22Rv1 (cell line): ENCODE results near the gene VANGL1.
A peak's percentile ranks its signal among the peaks of the same experiment; 100 is the strongest.

Source experiments
- H3K27ac ChIP-seq: fragments of 450-650 bp; 2 replicates; pipeline ENCODE4 v1.5.1; 2017
- ZFX ChIP-seq: fragments of 450-650 bp; IDR thresholded peaks from 2 replicates; pipeline ENCODE4 v1.6.1; 2017; ENCODE audit warnings: antibody characterized with exemption, borderline replicate concordance
- TF ChIP-seq, protein P1 (sequence below): fragments of 450-650 bp; IDR thresholded peaks from 2 replicates; pipeline ENCODE4 v1.5.1; 2017; ENCODE audit warnings: mild to moderate bottlenecking

Gene VANGL1

DNA sequence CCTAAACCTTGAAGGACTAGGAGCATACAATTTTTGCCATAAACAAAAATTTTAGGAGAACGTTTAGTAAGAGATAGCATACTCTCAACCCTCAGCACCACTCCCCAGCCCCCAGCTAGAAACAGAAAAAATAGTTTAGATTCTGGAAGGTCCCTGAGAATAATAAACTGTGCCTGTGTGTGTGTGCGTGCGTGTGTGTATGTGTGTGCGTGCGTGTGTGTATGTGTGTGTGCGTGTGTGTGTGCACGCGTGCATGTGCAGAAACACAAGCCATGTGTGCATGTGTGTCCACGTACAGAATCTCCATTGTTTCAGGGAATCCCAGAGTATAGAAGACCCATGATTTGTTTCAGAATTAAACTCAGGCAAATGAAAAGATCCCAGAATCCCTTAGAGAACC is 64.2 kb downstream of the VANGL1 start:
- H3K27ac ChIP-seq, result no peak overlapping the region
- TF ChIP-seq, protein P1, sequence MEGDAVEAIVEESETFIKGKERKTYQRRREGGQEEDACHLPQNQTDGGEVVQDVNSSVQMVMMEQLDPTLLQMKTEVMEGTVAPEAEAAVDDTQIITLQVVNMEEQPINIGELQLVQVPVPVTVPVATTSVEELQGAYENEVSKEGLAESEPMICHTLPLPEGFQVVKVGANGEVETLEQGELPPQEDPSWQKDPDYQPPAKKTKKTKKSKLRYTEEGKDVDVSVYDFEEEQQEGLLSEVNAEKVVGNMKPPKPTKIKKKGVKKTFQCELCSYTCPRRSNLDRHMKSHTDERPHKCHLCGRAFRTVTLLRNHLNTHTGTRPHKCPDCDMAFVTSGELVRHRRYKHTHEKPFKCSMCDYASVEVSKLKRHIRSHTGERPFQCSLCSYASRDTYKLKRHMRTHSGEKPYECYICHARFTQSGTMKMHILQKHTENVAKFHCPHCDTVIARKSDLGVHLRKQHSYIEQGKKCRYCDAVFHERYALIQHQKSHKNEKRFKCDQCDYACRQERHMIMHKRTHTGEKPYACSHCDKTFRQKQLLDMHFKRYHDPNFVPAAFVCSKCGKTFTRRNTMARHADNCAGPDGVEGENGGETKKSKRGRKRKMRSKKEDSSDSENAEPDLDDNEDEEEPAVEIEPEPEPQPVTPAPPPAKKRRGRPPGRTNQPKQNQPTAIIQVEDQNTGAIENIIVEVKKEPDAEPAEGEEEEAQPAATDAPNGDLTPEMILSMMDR, result no peak
- TF ChIP-seq ZFX, result no peak

DNA sequence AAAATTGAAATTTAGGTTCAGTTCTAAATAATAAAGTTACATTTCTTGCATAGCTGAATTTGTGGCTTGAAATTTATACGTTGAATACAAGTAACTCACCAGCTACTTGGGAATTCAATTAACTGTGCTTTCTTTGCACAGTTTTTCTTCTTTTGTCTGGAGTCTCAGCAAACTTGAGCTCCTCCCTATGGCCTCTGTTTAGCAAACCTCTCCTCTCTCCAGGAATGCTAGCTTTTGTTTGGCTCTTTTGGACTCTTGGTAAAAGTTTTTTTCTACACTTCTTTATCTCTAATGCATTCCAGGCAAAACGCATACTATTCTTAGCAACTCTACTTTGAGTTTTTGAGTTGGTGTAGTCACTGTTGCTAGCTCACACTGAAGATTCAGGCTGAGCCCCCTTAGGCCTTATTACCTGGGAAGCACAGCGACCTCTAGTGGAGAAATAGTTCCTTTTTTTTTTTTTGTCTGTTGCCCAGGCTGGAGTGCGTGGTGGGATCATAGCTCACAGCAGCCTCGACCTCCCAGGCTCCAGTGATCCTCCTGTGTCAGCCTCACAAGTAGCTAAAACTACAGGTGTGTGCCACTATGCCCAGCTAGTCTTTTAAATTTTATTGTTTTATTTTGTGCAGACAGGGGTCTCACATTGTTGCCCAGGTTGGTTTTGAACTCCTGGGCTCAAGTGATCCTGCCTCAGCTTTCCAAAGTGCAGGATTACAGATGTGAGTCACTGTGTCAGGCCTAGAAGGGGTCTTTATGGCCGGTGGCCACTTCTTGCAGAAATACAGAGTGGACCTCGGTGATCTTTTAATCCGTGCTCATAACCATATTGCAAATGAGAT is 65.0 kb downstream of the VANGL1 start:
- TF ChIP-seq, protein P1, result peak; percentile 90
- TF ChIP-seq ZFX, result no peak
- H3K27ac ChIP-seq, result no peak overlapping the region

- no peak overlapping the region for H3K27ac ChIP-seq
- TF ChIP-seq ZFX, result no peak
- TF ChIP-seq, protein P1, result no peak
Measured at GRCh38 chr1:115710859-115711624, 69.3 kb downstream of the VANGL1 start.

- TF ChIP-seq, protein P1, result no peak
- no peak for TF ChIP-seq ZFX
Measured at GRCh38 chr1:115712911-115713609, 71.3 kb downstream of the VANGL1 start.

GRCh38 chr1:115713906-115714305 is 72.1 kb downstream of the VANGL1 start:
- H3K27ac ChIP-seq, result no peak overlapping the region
- TF ChIP-seq, protein P1, result no peak
- TF ChIP-seq ZFX, result no peak

More at GRCh38 chr1:115712911-115713609, 71.3 kb downstream of the VANGL1 start:
- no peak overlapping the region for H3K27ac ChIP-seq

DNA sequence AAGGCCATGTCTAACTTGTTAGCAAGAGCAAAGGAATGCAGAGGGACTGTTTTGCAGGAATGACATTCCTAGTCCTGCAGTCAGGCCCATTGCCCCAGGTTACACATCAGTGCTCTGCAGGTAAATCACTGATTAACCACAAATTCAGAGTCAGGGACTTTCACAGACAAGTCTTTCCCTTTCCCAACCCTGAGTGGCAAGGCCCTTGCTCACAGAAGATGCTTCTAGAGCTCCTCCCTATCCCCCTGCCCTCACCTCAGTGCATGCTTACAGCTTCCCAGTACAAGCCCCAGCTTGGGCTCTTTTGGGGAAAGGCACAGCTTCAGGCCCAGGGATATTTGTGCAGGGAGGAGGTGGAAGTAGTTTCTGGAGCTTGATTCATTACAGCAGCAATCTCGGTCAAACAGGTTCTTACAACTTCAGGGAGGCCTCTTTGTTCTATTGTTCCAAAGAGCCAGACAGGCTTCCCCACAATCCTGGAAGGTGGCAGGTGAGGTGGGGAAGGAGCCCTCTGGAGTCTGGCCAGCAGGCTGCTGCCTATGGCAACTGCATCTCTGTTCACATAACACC is 72.9 kb downstream of the VANGL1 start:
- H3K27ac ChIP-seq, result no peak overlapping the region

More for the DNA sequence above, 72.9 kb downstream of the VANGL1 start:
- TF ChIP-seq, protein P1, result no peak
- TF ChIP-seq ZFX, result no peak
